Activated CD4-positive, alpha-beta T cell treated with anti-CD3 and anti-CD28 coated beads, Interleukin-2, amount 50 U/mL, for 1 hour (primary cell): ENCODE measurements around the gene HTRA2.
"Not testable (repeated sequence)": the region's sequence is repeated elsewhere in the genome, so short reads cannot be mapped to it uniquely, and the experiment has no call there.

Source experiments
- DNase-seq: peaks from one replicate; pipeline ENCODE4 v3.0.0-alpha.2; 2020

Gene HTRA2

GRCh38 chr2:74529357-74530238 lies at the start of gene HTRA2, which contains the start of gene AUP1:
HTRA2 (plus strand) TSS chr2:74529933; CDS start chr2:74530007, 74 bp downstream.
AUP1 (minus strand) TSS chr2:74529706; CDS start chr2:74529629, 77 bp downstream.
- DNase-seq: peak; percentile 81

GRCh38 chr2:74481431-74481830 lies 48.3 kb upstream of the HTRA2 start:
- no peak for DNase-seq

- peak; percentile 42 for DNase-seq
Measured at GRCh38 chr2:74481961-74482800, 47.6 kb upstream of the HTRA2 start.

- peak; percentile 91 for DNase-seq
Measured at GRCh38 chr2:74482801-74483674, 46.7 kb upstream of the HTRA2 start, which contains the start of the genes CCDC142 and TTC31. CCDC142 (minus strand) TSS chr2:74482998; CDS start chr2:74482837, 161 bp downstream. TTC31 (plus strand) TSS chr2:74483081; CDS start chr2:74483096, 15 bp downstream.

- DNase-seq: not testable (repeated sequence)
Measured at GRCh38 chr2:74483675-74484164, 46.0 kb upstream of the HTRA2 start.

- no peak for DNase-seq
Measured at GRCh38 chr2:74486141-74486540, 43.6 kb upstream of the HTRA2 start.

GRCh38 chr2:74488643-74489481 lies 40.9 kb upstream of the HTRA2 start:
- no peak for DNase-seq

GRCh38 chr2:74489906-74490305 lies 39.8 kb upstream of the HTRA2 start:
- no peak for DNase-seq

- no peak for DNase-seq
Measured at GRCh38 chr2:74491648-74492544, 37.8 kb upstream of the HTRA2 start.

GRCh38 chr2:74493546-74493945 lies 36.2 kb upstream of the HTRA2 start:
- no peak for DNase-seq

GRCh38 chr2:74495440-74495839 lies 34.3 kb upstream of the HTRA2 start:
- no peak for DNase-seq

- DNase-seq: no peak
Measured at GRCh38 chr2:74496997-74497776, 32.5 kb upstream of the HTRA2 start.

- peak; percentile 27 for DNase-seq
Measured at GRCh38 chr2:74497777-74498499, 31.8 kb upstream of the HTRA2 start.

GRCh38 chr2:74498500-74499266 lies 31.1 kb upstream of the HTRA2 start:
- DNase-seq: no peak

- peak; percentile 41 for DNase-seq
Measured at GRCh38 chr2:74499267-74499939, 30.3 kb upstream of the HTRA2 start, which contains the start of gene LBX2. LBX2 (minus strand) TSS chr2:74499603; CDS start chr2:74499537, 66 bp downstream.

GRCh38 chr2:74499940-74500577 lies 29.7 kb upstream of the HTRA2 start:
- no peak for DNase-seq

- DNase-seq: no peak
Measured at GRCh38 chr2:74500578-74500946, 29.2 kb upstream of the HTRA2 start.
